ENCODE results near the gene MED16. TPM values are rescaled to one million over a fixed set of nuclear protein-coding genes. Genes with fewer than 3 reads are reported as not detected.

The MED16 gene
- total and polyA plus RNA-seq, 7 experiments from 2014 or later: 47.5 to 142 (median 67.6) TPM

DNA sequence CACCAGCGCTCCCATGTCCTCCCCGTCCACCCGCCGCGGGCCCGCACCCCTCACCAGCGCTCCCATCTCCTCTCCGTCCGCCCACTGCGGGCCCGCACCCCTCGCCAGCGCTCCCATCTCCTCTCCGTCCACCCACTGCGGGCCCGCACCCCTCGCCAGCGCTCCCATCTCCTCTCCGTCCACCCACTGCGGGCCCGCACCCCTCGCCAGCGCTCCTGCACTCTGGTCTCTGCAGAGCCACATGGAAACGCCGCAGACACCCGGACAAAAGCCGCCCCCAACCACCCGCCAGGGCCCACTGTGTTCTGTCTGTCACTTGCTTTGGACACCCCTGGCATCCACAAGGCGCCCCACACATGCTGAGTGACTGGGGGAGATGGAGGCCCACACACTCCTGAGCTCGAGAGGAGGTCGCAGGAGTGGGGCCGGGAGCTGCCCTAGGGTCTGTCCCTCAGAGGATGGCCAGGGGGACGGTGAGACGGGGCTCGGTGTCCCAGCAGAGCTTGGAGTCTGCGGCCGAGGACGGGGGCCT is 26.2 kb downstream of the MED16 start:
- peaks cover 3 to 15% (median 7%) of the 10 kb centered on the region in 5 donors for H3K36me3 Mint-ChIP-seq
- Histone ChIP-seq H3K36me3 (ENCODE audit: control insufficient read depth in 2 of 3, insufficient read depth in 3 of 3, low read length in 3 of 3) (peaks cover 0 to 41% (median 0%) of the 10 kb centered on the region in 3 experiments), H3K27ac (ENCODE audit: low read depth, low read length) (no peak overlapping the region), H3K4me3 (ENCODE audit: low read length) (no peak overlapping the region), H3K27me3 (ENCODE audit: control insufficient read depth in 2 of 2, insufficient read depth in 2 of 2, low read length in 2 of 2) (no peaks in the 10 kb centered on the region), H3K4me1 (ENCODE audit: control insufficient read depth in 2 of 2, insufficient read depth in 2 of 2, low read length in 2 of 2) (peaks cover 12 to 20% of the 10 kb centered on the region in 2 donors), H3K9me3 (ENCODE audit: control insufficient read depth in 2 of 3, low read length in 3 of 3) (no peaks in the 10 kb centered on the region)
- no peak for ATAC-seq
- POLR2A ChIA-PET: interaction anchor here (0.6 to 5.8 kb wide), 2 partner anchors 51 to 118 kb away, joined by 3 to 82 read pairs; partner anchors contain the start of gene KISS1R
- H3K4me3 Mint-ChIP-seq: no peak overlapping the region
- CTCF ChIA-PET: interaction anchor here (0.7 to 1.0 kb wide), 2 partner anchors 54 to 152 kb away, joined by 4 read pairs; no protein-coding TSS in a partner anchor
- intact Hi-C loops (cut with micrococcal nuclease): loop anchor here in 1 of 2 donors (10.0 kb wide), 1 partner anchor 378 kb away; the partner anchor contains the start of genes ATP5F1D and MIDN
- DNase-seq: no peak
- H3K27me3 Mint-ChIP-seq: peaks cover 0 to 2% (median 0%) of the 10 kb centered on the region in 5 donors
- H3K4me1 Mint-ChIP-seq: peaks cover 0 to 36% (median 18%) of the 10 kb centered on the region in 7 donors
- no peak overlapping the region for H3K27ac Mint-ChIP-seq
- H3K9me3 Mint-ChIP-seq: peaks cover 0 to 6% (median 0%) of the 10 kb centered on the region in 11 donors

DNA sequence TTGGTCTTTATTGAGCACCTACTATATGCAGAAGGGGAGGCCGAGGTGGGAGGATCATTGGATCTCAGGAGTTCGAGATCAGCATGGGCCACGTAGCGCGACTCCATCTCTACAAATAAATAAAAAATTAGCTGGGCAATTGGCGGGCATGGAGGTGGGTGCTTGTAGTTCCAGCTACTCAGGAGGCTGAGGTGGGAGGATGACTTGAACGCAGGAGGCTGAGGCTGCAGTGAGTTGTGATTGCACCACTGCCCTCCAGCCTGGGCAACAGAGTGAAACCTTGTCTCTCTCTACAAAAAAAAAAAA is 29.7 kb downstream of the MED16 start:
- Histone ChIP-seq H3K27ac (ENCODE audit: low read depth, low read length) (no peak overlapping the region), H3K4me3 (ENCODE audit: low read length) (peak overlapping the region; percentile 36), H3K36me3 (ENCODE audit: control insufficient read depth in 2 of 3, insufficient read depth in 3 of 3, low read length in 3 of 3) (peaks cover 0 to 11% (median 0%) of the 10 kb centered on the region in 3 experiments), H3K27me3 (ENCODE audit: control insufficient read depth in 2 of 2, insufficient read depth in 2 of 2, low read length in 2 of 2) (no peaks in the 10 kb centered on the region), H3K4me1 (ENCODE audit: control insufficient read depth in 2 of 2, insufficient read depth in 2 of 2, low read length in 2 of 2) (peaks cover 14 to 23% of the 10 kb centered on the region in 2 donors), H3K9me3 (ENCODE audit: control insufficient read depth in 2 of 3, low read length in 3 of 3) (no peaks in the 10 kb centered on the region)
- H3K27me3 Mint-ChIP-seq: peaks cover 0 to 13% (median 0%) of the 10 kb centered on the region in 5 donors
- intact Hi-C loops (cut with micrococcal nuclease): loop anchor here (1.0 to 10.0 kb wide), 8 partner anchors 46 to 382 kb away; partner anchors contain the start of genes ARHGAP45 (in 1 of the 2), ATP5F1D (in 1 of the 2), MIDN (in 1 of the 2) and PTBP1 (in 1 of the 2)
- POLR2A ChIA-PET: interaction anchor here (0.5 to 5.8 kb wide), 15 partner anchors 8 to 378 kb away, joined by 3 to 82 read pairs (median 5); partner anchors contain the start of genes ABCA7, KISS1R, MED16 and RNU6-9
- CTCF ChIA-PET: interaction anchor here (0.6 to 2.9 kb wide), 25 partner anchors 11 to 344 kb away, joined by 3 to 26 read pairs (median 5); partner anchors contain the start of genes KISS1R, MED16, R3HDM4 and RNF126
- peaks cover 0 to 23% (median 17%) of the 10 kb centered on the region in 7 donors for H3K4me1 Mint-ChIP-seq
- H3K9me3 Mint-ChIP-seq: peaks cover 0 to 2% (median 0%) of the 10 kb centered on the region in 11 donors
- H3K27ac Mint-ChIP-seq: peak overlapping the region in 7 of 9 donors; percentile 45 to 91 (median 82)
- DNase-seq: peak in 1 of 9 donors; percentile 16
- no peak for ATAC-seq
- peak overlapping the region; percentile 73 to 82 (median 78) for H3K4me3 Mint-ChIP-seq
- H3K36me3 Mint-ChIP-seq: peaks cover 3 to 5% (median 4%) of the 10 kb centered on the region in 5 donors

DNA sequence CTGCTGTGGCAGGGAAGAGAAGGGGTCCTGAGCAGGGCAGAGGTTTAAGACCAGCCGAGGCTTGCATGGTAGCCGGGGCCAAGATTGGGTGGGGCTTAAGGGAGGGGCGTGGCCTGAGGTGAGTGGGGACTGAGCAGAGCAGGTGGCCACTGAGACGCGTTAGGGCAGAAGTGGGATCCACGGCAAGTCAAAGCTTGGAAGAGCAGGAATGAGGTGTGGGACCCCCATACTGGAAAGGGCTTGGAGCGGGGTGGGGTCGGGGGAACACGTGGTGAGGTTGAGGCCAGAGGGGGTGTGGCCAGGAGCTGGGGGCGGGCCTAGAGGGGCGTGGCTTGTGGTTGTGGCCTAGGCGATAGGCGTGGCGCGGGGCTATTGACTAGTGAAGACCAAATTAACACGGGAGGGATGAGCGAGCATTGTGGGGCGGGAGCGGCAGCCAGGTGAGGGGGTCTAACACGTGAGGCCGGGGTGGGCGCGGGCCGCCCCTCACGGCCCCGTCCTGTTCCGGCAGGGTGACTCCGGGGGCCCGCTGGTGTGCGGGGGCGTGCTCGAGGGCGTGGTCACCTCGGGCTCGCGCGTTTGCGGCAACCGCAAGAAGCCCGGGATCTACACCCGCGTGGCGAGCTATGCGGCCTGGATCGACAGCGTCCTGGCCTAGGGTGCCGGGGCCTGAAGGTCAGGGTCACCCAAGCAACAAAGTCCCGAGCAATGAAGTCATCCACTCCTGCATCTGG is 30.2 kb downstream of the MED16 start:
- Histone ChIP-seq H3K4me3 (ENCODE audit: low read length) (peak overlapping the region; percentile 36), H3K4me1 (ENCODE audit: control insufficient read depth in 2 of 2, insufficient read depth in 2 of 2, low read length in 2 of 2) (peaks cover 14 to 23% of the 10 kb centered on the region in 2 donors), H3K27me3 (ENCODE audit: control insufficient read depth in 2 of 2, insufficient read depth in 2 of 2, low read length in 2 of 2) (no peaks in the 10 kb centered on the region), H3K27ac (ENCODE audit: low read depth, low read length) (no peak overlapping the region), H3K9me3 (ENCODE audit: control insufficient read depth in 2 of 3, low read length in 3 of 3) (no peaks in the 10 kb centered on the region), H3K36me3 (ENCODE audit: control insufficient read depth in 2 of 3, insufficient read depth in 3 of 3, low read length in 3 of 3) (peaks cover 0 to 6% (median 0%) of the 10 kb centered on the region in 3 experiments)
- Mint-ChIP-seq H3K27ac (peak overlapping the region; percentile 39 to 94 (median 82)), H3K9me3 (peaks cover 0 to 2% (median 0%) of the 10 kb centered on the region in 11 donors), H3K36me3 (peaks cover 3 to 5% (median 4%) of the 10 kb centered on the region in 5 donors), H3K4me1 (peaks cover 0 to 23% (median 17%) of the 10 kb centered on the region in 7 donors), H3K27me3 (peaks cover 0 to 16% (median 0%) of the 10 kb centered on the region in 5 donors), H3K4me3 (peak overlapping the region; percentile 34 to 82 (median 78))
- CTCF ChIA-PET: interaction anchor here (1.1 to 2.9 kb wide), 15 partner anchors 12 to 151 kb away, joined by 3 to 26 read pairs (median 6); partner anchors contain the start of genes KISS1R, MED16 and WDR18
- intact Hi-C loops (cut with micrococcal nuclease): loop anchor here (1.0 to 10.0 kb wide), 16 partner anchors 10 to 382 kb away; partner anchors contain the start of genes MED16 (in 2 of the 2), PTBP1 (in 2 of the 2), RNU6-9 (in 2 of the 2) and ARHGAP45 (in 1 of the 2)
- ATAC-seq (peak; percentile 74), DNase-seq (peak; percentile 70 to 86 (median 80))
- POLR2A ChIA-PET: interaction anchor here (1.1 to 5.8 kb wide), 10 partner anchors 9 to 213 kb away, joined by 3 to 82 read pairs (median 5); partner anchors contain the start of genes ABCA7, KISS1R, MED16 and RNU6-9

DNA sequence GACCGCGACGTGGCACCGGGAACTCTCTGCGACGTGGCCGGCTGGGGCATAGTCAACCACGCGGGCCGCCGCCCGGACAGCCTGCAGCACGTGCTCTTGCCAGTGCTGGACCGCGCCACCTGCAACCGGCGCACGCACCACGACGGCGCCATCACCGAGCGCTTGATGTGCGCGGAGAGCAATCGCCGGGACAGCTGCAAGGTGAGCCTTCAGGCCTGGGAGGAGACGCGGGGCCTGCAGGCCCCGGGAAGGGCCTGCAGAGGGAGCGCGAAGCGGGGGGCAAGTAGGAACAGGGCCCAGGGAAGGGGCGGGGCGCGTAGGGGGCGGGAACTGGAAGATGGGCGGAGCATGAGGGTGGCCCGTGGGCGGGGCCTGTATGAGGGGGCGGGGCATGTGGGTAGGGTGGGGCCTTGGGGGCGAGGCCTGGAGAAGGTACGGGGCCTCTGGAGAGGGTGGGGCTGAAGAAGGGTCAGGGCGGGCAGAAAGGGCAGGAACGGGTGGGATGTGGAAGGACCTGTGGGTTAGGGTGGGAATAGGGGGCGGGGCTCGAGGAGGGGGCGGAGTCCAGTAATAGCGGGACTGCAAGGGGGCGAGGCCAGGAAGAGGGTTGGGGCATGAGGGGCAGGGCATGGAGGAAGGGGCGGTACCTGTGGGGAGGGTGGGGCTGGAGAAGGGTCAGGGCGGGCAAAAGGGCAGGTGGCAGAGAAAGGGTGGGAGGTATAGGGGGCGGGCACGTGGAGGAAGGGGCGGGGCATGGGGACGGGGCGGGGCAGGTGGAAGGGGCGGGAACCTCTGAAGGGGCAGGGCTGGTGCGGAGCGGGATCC is 31.0 kb downstream of the MED16 start:
- POLR2A ChIA-PET: interaction anchor here (1.3 to 5.8 kb wide), 6 partner anchors 31 to 178 kb away, joined by 5 to 82 read pairs (median 18); partner anchors contain the start of genes ABCA7, KISS1R, MED16 and RNU6-9
- peak overlapping the region in 9 of 10 donors; percentile 34 to 82 (median 74) for H3K4me3 Mint-ChIP-seq
- H3K4me1 ChIP-seq (ENCODE audit: control insufficient read depth in 2 of 2, insufficient read depth in 2 of 2, low read length in 2 of 2): peaks cover 14 to 23% of the 10 kb centered on the region in 2 donors
- H3K36me3 ChIP-seq (ENCODE audit: control insufficient read depth in 2 of 3, insufficient read depth in 3 of 3, low read length in 3 of 3): no peaks in the 10 kb centered on the region
- H3K4me1 Mint-ChIP-seq: peaks cover 0 to 23% (median 16%) of the 10 kb centered on the region in 7 donors
- peaks cover 0 to 18% (median 0%) of the 10 kb centered on the region in 5 donors for H3K27me3 Mint-ChIP-seq
- DNase-seq (peak; percentile 35 to 72 (median 58)), ATAC-seq (peak; percentile 58)
- H3K36me3 Mint-ChIP-seq: no peaks in the 10 kb centered on the region
- H3K27ac Mint-ChIP-seq: peak overlapping the region in 6 of 9 donors; percentile 57 to 91 (median 82)
- H3K9me3 ChIP-seq (ENCODE audit: control insufficient read depth in 2 of 3, low read length in 3 of 3): no peaks in the 10 kb centered on the region
- H3K4me3 ChIP-seq (ENCODE audit: low read length): no peak overlapping the region
- no peak overlapping the region for H3K27ac ChIP-seq (ENCODE audit: low read depth, low read length)
- H3K9me3 Mint-ChIP-seq: peaks cover 0 to 2% (median 0%) of the 10 kb centered on the region in 11 donors
- CTCF ChIA-PET: interaction anchor here (2.2 to 2.9 kb wide), 3 partner anchors 54 to 120 kb away, joined by 10 to 22 read pairs (median 18); partner anchors contain the start of gene KISS1R
- no peaks in the 10 kb centered on the region for H3K27me3 ChIP-seq (ENCODE audit: control insufficient read depth in 2 of 2, insufficient read depth in 2 of 2, low read length in 2 of 2)
- intact Hi-C loops (cut with micrococcal nuclease): loop anchor here (1.0 to 10.0 kb wide), 15 partner anchors 10 to 383 kb away; partner anchors contain the start of genes MED16 (in 2 of the 2), PTBP1 (in 2 of the 2), RNU6-9 (in 2 of the 2) and ARHGAP45 (in 1 of the 2)

DNA sequence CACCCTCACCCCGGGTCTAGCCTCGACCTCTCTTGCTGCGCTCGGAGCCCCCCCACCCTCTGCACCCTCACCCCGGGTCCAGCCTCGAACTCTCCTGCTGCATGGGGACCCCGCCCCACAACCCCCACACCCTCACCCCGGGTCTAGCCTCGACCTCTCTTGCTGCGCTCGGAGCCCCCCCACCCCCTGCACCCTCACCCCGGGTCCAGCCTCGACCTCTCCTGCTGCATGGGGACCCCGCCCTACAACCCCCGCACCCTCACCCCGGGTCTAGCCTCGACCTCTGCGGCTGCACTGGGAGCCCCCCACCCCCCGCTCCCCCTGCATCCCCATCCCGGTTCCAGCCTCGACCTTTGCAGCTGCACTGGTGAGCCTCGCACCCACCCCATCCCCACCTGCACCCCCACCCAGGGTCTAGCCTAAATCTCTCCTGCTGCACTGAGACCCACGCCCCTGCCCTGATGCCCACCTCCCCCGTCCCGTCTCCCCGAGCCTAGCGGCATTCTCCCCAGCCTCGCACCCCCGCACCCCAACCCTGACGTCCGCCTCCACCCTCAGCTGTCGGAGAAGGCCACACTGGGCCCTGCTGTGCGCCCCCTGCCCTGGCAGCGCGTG is 31.7 kb downstream of the MED16 start:
- Histone ChIP-seq H3K4me1 (ENCODE audit: control insufficient read depth in 2 of 2, insufficient read depth in 2 of 2, low read length in 2 of 2) (peaks cover 14 to 23% of the 10 kb centered on the region in 2 donors), H3K36me3 (ENCODE audit: control insufficient read depth in 2 of 3, insufficient read depth in 3 of 3, low read length in 3 of 3) (no peaks in the 10 kb centered on the region), H3K27ac (ENCODE audit: low read depth, low read length) (no peak overlapping the region), H3K4me3 (ENCODE audit: low read length) (no peak overlapping the region), H3K9me3 (ENCODE audit: control insufficient read depth in 2 of 3, low read length in 3 of 3) (no peaks in the 10 kb centered on the region), H3K27me3 (ENCODE audit: control insufficient read depth in 2 of 2, insufficient read depth in 2 of 2, low read length in 2 of 2) (no peaks in the 10 kb centered on the region)
- ChIA-PET CTCF (no interaction called here), POLR2A (interaction anchor here (1.3 to 4.3 kb wide), 3 partner anchors 32 to 46 kb away, joined by 5 to 54 read pairs (median 21); partner anchors contain the start of genes MED16 and RNU6-9)
- Mint-ChIP-seq H3K9me3 (peaks cover 0 to 2% (median 0%) of the 10 kb centered on the region in 11 donors), H3K36me3 (no peaks in the 10 kb centered on the region), H3K4me1 (peaks cover 0 to 23% (median 16%) of the 10 kb centered on the region in 7 donors), H3K27me3 (peaks cover 0 to 18% (median 0%) of the 10 kb centered on the region in 5 donors), H3K4me3 (peak overlapping the region in 3 of 10 donors; percentile 23 to 78 (median 49)), H3K27ac (no peak overlapping the region)
- DNase-seq (no peak), ATAC-seq (no peak)
- intact Hi-C loops (cut with micrococcal nuclease): loop anchor here (5.0 to 10.0 kb wide), 3 partner anchors 179 to 384 kb away; partner anchors contain the start of genes ARHGAP45 (in 1 of the 2), ATP5F1D (in 1 of the 2) and MIDN (in 1 of the 2)

Measured in naive thymus-derived CD4-positive, alpha-beta T cell (primary cell).